HEK293T (cell line): Measurements from ENCODE around the gene IFTAP.
A peak's percentile ranks its signal among the peaks of the same experiment; 100 is the strongest.

Source experiments
- CTCF ChIA-PET: fragments of 350-600 bp; formaldehyde crosslinking; extraction: SDS; loops from one replicate; lab custom pipeline; 2021; ENCODE audit warnings: antibody characterized with exemption, inconsistent platforms; lab: Yijun Ruan, JAX
- POLR2A ChIA-PET: fragments of 350-600 bp; formaldehyde crosslinking; extraction: SDS; loops from one replicate; lab custom pipeline; 2020; ENCODE audit warnings: antibody characterized with exemption, inconsistent platforms; lab: Yijun Ruan, JAX
- DNase-seq: peaks from one replicate; pipeline ENCODE4 v3.0.0; 2012; ENCODE audit warnings: mixed read lengths; ENCODE audit errors: extremely low spot score
- ARNT ChIP-seq: fragments of 450-650 bp; IDR thresholded peaks from 2 replicates; pipeline ENCODE4 v1.6.1; 2017; ENCODE audit warnings: mild to moderate bottlenecking
- BHLHE40 ChIP-seq: fragments of 450-650 bp; IDR thresholded peaks from 2 replicates; pipeline ENCODE4 v1.6.1; 2016; ENCODE audit warnings: mild to moderate bottlenecking, moderate library complexity, borderline replicate concordance
- CTBP1 ChIP-seq: fragments of 450-650 bp; IDR thresholded peaks from 2 replicates; pipeline ENCODE4 v1.6.1; 2016; ENCODE audit warnings: borderline replicate concordance
- ELF4 ChIP-seq: fragments of 450-650 bp; IDR thresholded peaks from 2 replicates; pipeline ENCODE4 v1.6.1; 2017; ENCODE audit warnings: antibody characterized with exemption
- FOXA1 ChIP-seq: fragments of 450-650 bp; IDR thresholded peaks from 2 replicates; pipeline ENCODE4 v1.6.1; 2016; ENCODE audit warnings: mild to moderate bottlenecking
- FOXK2 ChIP-seq: fragments of 450-650 bp; IDR thresholded peaks from 2 replicates; pipeline ENCODE4 v1.6.1; 2016; ENCODE audit warnings: mild to moderate bottlenecking
- FOXM1 ChIP-seq: fragments of 450-650 bp; IDR thresholded peaks from 2 replicates; pipeline ENCODE4 v1.6.1; 2017; ENCODE audit warnings: mild to moderate bottlenecking, borderline replicate concordance
- HDGF ChIP-seq: fragments of 450-650 bp; IDR thresholded peaks from 2 replicates; pipeline ENCODE4 v1.6.1; 2017; ENCODE audit warnings: antibody characterized with exemption, borderline replicate concordance
- L3MBTL2 ChIP-seq: fragments of 450-650 bp; conservative IDR thresholded peaks from 2 replicates; pipeline ENCODE4 v1.6.1; 2016; ENCODE audit warnings: mild to moderate bottlenecking
- LEF1 ChIP-seq: fragments of 450-650 bp; IDR thresholded peaks from 2 replicates; pipeline ENCODE4 v1.6.1; 2017; ENCODE audit warnings: mild to moderate bottlenecking, borderline replicate concordance
- NFRKB ChIP-seq: fragments of 450-650 bp; IDR thresholded peaks from 2 replicates; pipeline ENCODE4 v1.6.1; 2016; ENCODE audit warnings: mild to moderate bottlenecking, moderate library complexity
- PKNOX1 ChIP-seq: fragments of 450-650 bp; IDR thresholded peaks from 2 replicates; pipeline ENCODE4 v1.6.1; 2016
- SP1 ChIP-seq: fragments of 450-650 bp; IDR thresholded peaks from 2 replicates; pipeline ENCODE4 v1.6.1; 2017
- SUZ12 ChIP-seq: fragments of 450-650 bp; IDR thresholded peaks from 2 replicates; pipeline ENCODE4 v1.6.1; 2016; ENCODE audit warnings: mild to moderate bottlenecking
- TARDBP ChIP-seq: fragments of 450-650 bp; IDR thresholded peaks from 2 replicates; pipeline ENCODE4 v1.6.1; 2016
- ZNF384 ChIP-seq: fragments of 450-650 bp; IDR thresholded peaks from 2 replicates; pipeline ENCODE4 v1.6.1; 2016

The IFTAP gene

GRCh38 chr11:36622431-36623136 is 28.3 kb downstream of the IFTAP start:
- CTCF ChIA-PET: interaction anchor here (1.2 to 2.2 kb wide), 2 partner anchors 58 kb away, joined by 5 to 9 read pairs; no protein-coding TSS in a partner anchor
- POLR2A ChIA-PET: no interaction called here
- TF ChIP-seq SP1 (no peak), ZNF384 (no peak), BHLHE40 (no peak), FOXK2 (no peak), TARDBP (no peak), ARNT (no peak), LEF1 (no peak), NFRKB (no peak), FOXA1 (no peak), SUZ12 (no peak), PKNOX1 (no peak), HDGF (no peak), L3MBTL2 (no peak)
- peak; percentile 34 for DNase-seq

- ChIA-PET CTCF (interaction anchor here (1.2 kb wide), 1 partner anchor 59 kb away, joined by 5 read pairs; no protein-coding TSS in a partner anchor), POLR2A (no interaction called here)
- no peak for DNase-seq
- TF ChIP-seq ELF4 (no peak), TARDBP (no peak), ZNF384 (no peak), CTBP1 (no peak), FOXA1 (no peak), SP1 (no peak), ARNT (no peak), PKNOX1 (no peak)
Measured at GRCh38 chr11:36623494-36623893, 29.2 kb downstream of the IFTAP start.

- ChIA-PET CTCF (no interaction called here), POLR2A (no interaction called here)
- no peak for DNase-seq
- TF ChIP-seq FOXA1 (no peak), NFRKB (no peak), CTBP1 (no peak), TARDBP (no peak), ARNT (no peak)
Measured at GRCh38 chr11:36627006-36627405, 32.7 kb downstream of the IFTAP start.

- DNase-seq: no peak
- POLR2A ChIA-PET: no interaction called here
- TF ChIP-seq TARDBP (no peak), ZNF384 (no peak), NFRKB (no peak), FOXK2 (no peak), HDGF (no peak), LEF1 (no peak), ARNT (no peak), ELF4 (no peak), PKNOX1 (no peak), L3MBTL2 (no peak), SP1 (no peak), BHLHE40 (no peak), CTBP1 (no peak), FOXA1 (no peak)
- CTCF ChIA-PET: interaction anchor here (0.6 to 0.8 kb wide), 2 partner anchors 64 to 706 kb away, joined by 3 read pairs; no protein-coding TSS in a partner anchor
Measured at GRCh38 chr11:36627471-36627870, 33.2 kb downstream of the IFTAP start.

- POLR2A ChIA-PET: no interaction called here
- no peak for DNase-seq
- TF ChIP-seq SP1 (no peak), FOXA1 (no peak), SUZ12 (no peak), FOXM1 (no peak), HDGF (no peak), ZNF384 (no peak), ARNT (no peak), NFRKB (no peak), CTBP1 (no peak), PKNOX1 (no peak), L3MBTL2 (no peak), TARDBP (no peak), FOXK2 (no peak), BHLHE40 (no peak), LEF1 (no peak), ELF4 (no peak)
Measured at GRCh38 chr11:36628141-36628540, 33.8 kb downstream of the IFTAP start.

GRCh38 chr11:36628765-36629244 is 34.5 kb downstream of the IFTAP start:
- ChIA-PET CTCF (no interaction called here), POLR2A (no interaction called here)
- TF ChIP-seq TARDBP: no peak
- peak; percentile 73; the same call in 1 of the 2 replicates for TF ChIP-seq CTBP1
- TF ChIP-seq PKNOX1: peak; percentile 92
- DNase-seq: peak; percentile 53

More at GRCh38 chr11:36628141-36628540, 33.8 kb downstream of the IFTAP start:
- CTCF ChIA-PET: interaction anchor here (0.6 to 0.8 kb wide), 2 partner anchors 64 to 706 kb away, joined by 3 read pairs; no protein-coding TSS in a partner anchor
